ENCODE results near the gene GRK1. TPM values are rescaled to one million over a fixed set of nuclear protein-coding genes. Genes with fewer than 3 reads are reported as not detected.

GRK1 gene
- polyA plus RNA-seq, 1 experiment, result not detected

GRCh38 chr13:113665597-113666328 is 1.3 kb upstream of the GRK1 start:
- CTCF ChIA-PET, result no interaction called here
- DNase-seq (ENCODE audit: low read depth, low spot score), result no peak
- peaks cover 2% of the 10 kb centered on the region for H3K27me3 ChIP-seq (ENCODE audit: control insufficient read depth, insufficient read depth, low read length)
- POLR2A ChIA-PET, result interaction anchor here (0.6 kb wide), 1 partner anchor 446 kb away, joined by 3 read pairs; no protein-coding TSS in a partner anchor
- TF ChIP-seq CTCF (IDR thresholded peaks at IDR 0.05; ENCODE audit: low read depth, low read length), result no peak
- H3K9me3 ChIP-seq (ENCODE audit: control insufficient read depth, insufficient read depth, low read length), result peaks cover 9% of the 10 kb centered on the region; the same call in 1 of the 2 replicates
- H3K4me3 ChIP-seq (ENCODE audit: low read depth, low read length), result no peak overlapping the region
- no peak overlapping the region for H3K27ac ChIP-seq (ENCODE audit: low read depth, low read length)

GRCh38 chr13:113666329-113666670 is 719 bp upstream of the GRK1 start:
- no peak for DNase-seq (ENCODE audit: low read depth, low spot score)
- Histone ChIP-seq H3K27ac (ENCODE audit: low read depth, low read length) (no peak overlapping the region), H3K4me3 (ENCODE audit: low read depth, low read length) (no peak overlapping the region), H3K27me3 (ENCODE audit: control insufficient read depth, insufficient read depth, low read length) (peaks cover 2% of the 10 kb centered on the region), H3K9me3 (ENCODE audit: control insufficient read depth, insufficient read depth, low read length) (peaks cover 13% of the 10 kb centered on the region; the same call in 1 of the 2 replicates)
- ChIA-PET POLR2A (no interaction called here), CTCF (no interaction called here)
- TF ChIP-seq CTCF (IDR thresholded peaks at IDR 0.05; ENCODE audit: low read depth, low read length), result no peak

- ChIA-PET CTCF (no interaction called here), POLR2A (no interaction called here)
- no peak for TF ChIP-seq CTCF (IDR thresholded peaks at IDR 0.05; ENCODE audit: low read depth, low read length)
These were observed 912 bp downstream of the GRK1 start for GRCh38 chr13:113667771-113668490.

GRCh38 chr13:113668491-113668971 is 1.5 kb downstream of the GRK1 start:
- DNase-seq (ENCODE audit: low read depth, low spot score), result no peak
- ChIA-PET POLR2A (no interaction called here), CTCF (no interaction called here)
- peaks cover 21% of the 10 kb centered on the region; the same call in 1 of the 2 replicates for H3K9me3 ChIP-seq (ENCODE audit: control insufficient read depth, insufficient read depth, low read length)
- H3K27me3 ChIP-seq (ENCODE audit: control insufficient read depth, insufficient read depth, low read length), result peaks cover 2% of the 10 kb centered on the region
- no peak for TF ChIP-seq CTCF (IDR thresholded peaks at IDR 0.05; ENCODE audit: low read depth, low read length)
- no peak overlapping the region for H3K27ac ChIP-seq (ENCODE audit: low read depth, low read length)
- no peak overlapping the region for H3K4me3 ChIP-seq (ENCODE audit: low read depth, low read length)

More at GRCh38 chr13:113667771-113668490, 912 bp downstream of the GRK1 start:
- no peak overlapping the region for H3K27ac ChIP-seq (ENCODE audit: low read depth, low read length)
- H3K4me3 ChIP-seq (ENCODE audit: low read depth, low read length), result no peak overlapping the region
- H3K9me3 ChIP-seq (ENCODE audit: control insufficient read depth, insufficient read depth, low read length), result peaks cover 21% of the 10 kb centered on the region; the same call in 1 of the 2 replicates
- DNase-seq (ENCODE audit: low read depth, low spot score), result no peak
- peaks cover 2% of the 10 kb centered on the region for H3K27me3 ChIP-seq (ENCODE audit: control insufficient read depth, insufficient read depth, low read length)

GRCh38 chr13:113669231-113669754 is 2.3 kb downstream of the GRK1 start:
- DNase-seq (ENCODE audit: low read depth, low spot score), result no peak
- H3K4me3 ChIP-seq (ENCODE audit: low read depth, low read length), result no peak overlapping the region
- POLR2A ChIA-PET, result no interaction called here
- peaks cover 21% of the 10 kb centered on the region; the same call in 1 of the 2 replicates for H3K9me3 ChIP-seq (ENCODE audit: control insufficient read depth, insufficient read depth, low read length)
- no peak overlapping the region for H3K27ac ChIP-seq (ENCODE audit: low read depth, low read length)
- CTCF ChIA-PET, result no interaction called here
- H3K27me3 ChIP-seq (ENCODE audit: control insufficient read depth, insufficient read depth, low read length), result peaks cover 2% of the 10 kb centered on the region
- TF ChIP-seq CTCF (IDR thresholded peaks at IDR 0.05; ENCODE audit: low read depth, low read length), result no peak

Data from AG04450 (cell line).